Heart right ventricle (tissue), 16 donors: ENCODE measurements around the gene ZNF493. TPM values are rescaled to one million over a fixed set of nuclear protein-coding genes. Genes with fewer than 3 reads are reported as not detected.

Experiments used
- ATAC-seq, 8 donors: fragments of 200-7000 bp; cut with Tn5 transposase; one replicate each; pipeline ENCODE4 v1.9.1; 2020; ENCODE audit warnings: mild to moderate bottlenecking in 8 of 8, moderate library complexity in 8 of 8, moderate number of reproducible peaks in 1 of 8
- DNase-seq, 2 donors: peaks; one replicate each; pipeline ENCODE4 v3.0.0-alpha.2; 2020
- H3K27ac ChIP-seq, 10 donors: fragments of 200-600 bp; sonication (generic) in 2 of 10; one replicate each; pipeline versions ENCODE4 v1.5.0 to v1.8.0; 2020 to 2022; ENCODE audit warnings: mild to moderate bottlenecking in 3 of 10
- H3K27me3 ChIP-seq, 7 donors: fragments of 200-600 bp; one replicate each; pipeline ENCODE4 v1.8.0; 2021 to 2022; ENCODE audit warnings: mild to moderate bottlenecking in 2 of 7
- H3K36me3 ChIP-seq, 9 donors: fragments of 200-600 bp; sonication (generic) in 1 of 9; one replicate each; pipeline versions ENCODE4 v1.5.0 to v1.8.0; 2020 to 2022; ENCODE audit warnings: mild to moderate bottlenecking in 2 of 9
- H3K4me1 ChIP-seq, 9 donors: fragments of 200-600 bp; sonication (generic) in 1 of 9; one replicate each; pipeline versions ENCODE4 v1.5.0 to v1.8.0; 2020 to 2022; ENCODE audit warnings: mild to moderate bottlenecking in 4 of 9
- H3K4me3 ChIP-seq, 10 donors: fragments of 200-600 bp; sonication (generic) in 2 of 10; one replicate each; pipeline versions ENCODE4 v1.5.0 to v1.8.0; 2020 to 2022; ENCODE audit warnings: mild to moderate bottlenecking in 7 of 10, moderate library complexity in 2 of 10
- H3K9me3 ChIP-seq, 11 donors: fragments of 200-600 bp in 10 of 11; sonication (generic) in 2 of 11; one replicate each; pipeline versions ENCODE4 v1.5.0 to v1.8.0; 2013 to 2022; ENCODE audit warnings: mild to moderate bottlenecking in 2 of 11, control low read depth in 1 of 11, moderate library complexity in 1 of 11
- CTCF ChIP-seq, 9 donors: fragments of 200-600 bp; sonication (generic) in 2 of 9; IDR thresholded peaks; one replicate each; pipeline versions ENCODE4 v1.5.0 to v1.8.0; 2021 to 2022; ENCODE audit warnings: antibody characterized with exemption in 9 of 9, mild to moderate bottlenecking in 5 of 9, moderate library complexity in 1 of 9
- WGBS, 2 donors: extraction: QIAGEN DNeasy Blood & Tissue Kit; methylation state at CpG; one replicate each; pipeline ENCODE4 v1.1.7; 2013; ENCODE audit warnings: inconsistent platforms in 1 of 2; 5-methylcytosine and 5-hydroxymethylcytosine counted together
- intact Hi-C, 10 donors: fragments of 100-400 bp; cut with DNase I; formaldehyde crosslinking; loops; one replicate each; pipeline versions ENCODE4 v1.11.1 to v1.14.2; 2022
- polyA plus RNA-seq, 2 donors: library from polyadenylated mRNA; stranded (reverse); fragments of 200-250 nt; gene quantifications; one replicate each; pipeline ENCODE4 v1.2.3, GENCODE V29; 2013
- total RNA-seq, 10 donors: library from RNA; stranded (reverse); fragmentation: NEBNext Ultra II Directional in 3 of 10; extraction: Animal tissue kit (Norgen Biotek cat#: 25700) in 3 of 10; gene quantifications; one replicate each; pipeline versions ENCODE4 v1.2.1 to v1.2.4, GENCODE V29; 2021 to 2023
- donor health status: Arrhythmogenic right ventricular cardiomyopathy.
- donor health status: ischemic (EF 13 %, LVEDD 7.1; RV severe dilation, severe dysfunction).
- donor health status: healthy with polysubstance abuse.
- donor health status: DM: no; HTN: yes; CAD: no.
- donor health status: DM: no; HTN: no; CAD: no.
- donor health status: ischemic (EF 25% LVEDD 6.9; RV normal size, moderate dysfunction).
- donor health status: ischemic (EF 25% LVEDD 5.7; RV mildly dilated, moderate dysfunction).
- donor health status: healthy.
- donor health status: DM: yes; HTN: yes; CAD: no.
- donor health status: Ischemic cardiomyopathy.
- donor health status: ischemic (EF 35%, LVEDD 5.7; RV mildly dilated, moderate dysfunction).
- donor health status: nonischemic (EF 11% LVEDD 7.7; RV severe dilation, severe dysfunction).
- donor health status: DM: yes; HTN: yes; CAD: no.
- donor health status: PGD.
- donor health status: ischemic (EF 29% LVEDD 5.4; RV normal size, mild dysfunction).
- donor health status: nonischemic (EF 23%, LVEDD 6.1; RV moderate dilation, normal function).

The ZNF493 gene
- total and polyA plus RNA-seq, 12 donors: 1.7 to 19.2 (median 10.5) TPM

GRCh38 chr19:21430675-21431074 is 33.7 kb downstream of the ZNF493 start:
- H3K36me3 ChIP-seq: no peaks in the 10 kb centered on the region
- no peak overlapping the region for H3K27ac ChIP-seq
- peaks cover 0 to 100% (median 26%) of the 10 kb centered on the region in 11 donors for H3K9me3 ChIP-seq
- H3K4me3 ChIP-seq: no peak overlapping the region
- H3K4me1 ChIP-seq: no peaks in the 10 kb centered on the region
- 87 to 89% methylated on average over 5 of the region's 5 CpGs for WGBS, 2 donors
- no peak for DNase-seq
- no peak for TF ChIP-seq CTCF (IDR thresholded peaks at IDR 0.05)
- intact Hi-C loops: no loop called here
- ATAC-seq: no peak
- H3K27me3 ChIP-seq: no peaks in the 10 kb centered on the region

- TF ChIP-seq CTCF (IDR thresholded peaks at IDR 0.05): no peak
- DNase-seq: no peak
- Histone ChIP-seq H3K27ac (no peak overlapping the region), H3K36me3 (no peaks in the 10 kb centered on the region), H3K4me3 (no peak overlapping the region), H3K9me3 (peaks cover 0 to 99% (median 17%) of the 10 kb centered on the region in 11 donors), H3K27me3 (no peaks in the 10 kb centered on the region), H3K4me1 (no peaks in the 10 kb centered on the region)
- no peak for ATAC-seq
- WGBS, 2 donors: 77 to 78% methylated on average over 2 of the region's 2 CpGs
- intact Hi-C loops: no loop called here
Observed at GRCh38 chr19:21432590-21432989, 35.7 kb downstream of the ZNF493 start.

GRCh38 chr19:21434516-21434915 is 37.6 kb downstream of the ZNF493 start:
- Histone ChIP-seq H3K4me3 (no peak overlapping the region), H3K9me3 (peaks cover 0 to 94% (median 7%) of the 10 kb centered on the region in 11 donors), H3K27ac (no peak overlapping the region), H3K4me1 (no peaks in the 10 kb centered on the region), H3K36me3 (no peaks in the 10 kb centered on the region), H3K27me3 (no peaks in the 10 kb centered on the region)
- WGBS, 2 donors: 85 to 91% methylated on average over 8 of the region's 8 CpGs
- no peak for ATAC-seq
- no peak for DNase-seq
- TF ChIP-seq CTCF (IDR thresholded peaks at IDR 0.05): no peak
- intact Hi-C loops: no loop called here

- Histone ChIP-seq H3K27me3 (no peaks in the 10 kb centered on the region), H3K9me3 (peaks cover 0 to 94% (median 7%) of the 10 kb centered on the region in 11 donors), H3K36me3 (no peaks in the 10 kb centered on the region), H3K4me1 (no peaks in the 10 kb centered on the region), H3K4me3 (no peak overlapping the region), H3K27ac (no peak overlapping the region)
- intact Hi-C loops: no loop called here
- ATAC-seq (no peak), DNase-seq (no peak)
- WGBS, 2 donors: 77 to 80% methylated on average over 8 of the region's 8 CpGs
- no peak for TF ChIP-seq CTCF (IDR thresholded peaks at IDR 0.05)
Observed at GRCh38 chr19:21434967-21435544, 38.1 kb downstream of the ZNF493 start.
